IPS DF 19.7 (cell line): Measurements from ENCODE around the gene MAN2B2.

Source experiments
- DNase-seq: peaks from one replicate; pipeline ENCODE4 v3.0.0-alpha.2; 2013; ENCODE audit warnings: low read depth, low spot score

The MAN2B2 gene

GRCh38 chr4:6566391-6567190 is 8.4 kb upstream of the MAN2B2 start:
- no peak for DNase-seq

GRCh38 chr4:6567218-6567617 is 7.8 kb upstream of the MAN2B2 start:
- no peak for DNase-seq

GRCh38 chr4:6568148-6568547 is 6.8 kb upstream of the MAN2B2 start:
- DNase-seq = no peak

GRCh38 chr4:6568689-6569332 is 6.2 kb upstream of the MAN2B2 start:
- DNase-seq = no peak

- no peak for DNase-seq
Observed at GRCh38 chr4:6571608-6572007, 3.4 kb upstream of the MAN2B2 start.

GRCh38 chr4:6573551-6573950 is 1.4 kb upstream of the MAN2B2 start:
- DNase-seq = no peak

- DNase-seq = no peak
Observed at GRCh38 chr4:6573986-6574746, 823 bp upstream of the MAN2B2 start.

- no peak for DNase-seq
Observed at GRCh38 chr4:6575503-6576240, 683 bp downstream of the MAN2B2 start.

- no peak for DNase-seq
Observed at GRCh38 chr4:6576512-6576911, 1.5 kb downstream of the MAN2B2 start.

- DNase-seq = no peak
Observed at GRCh38 chr4:6576932-6577331, 1.9 kb downstream of the MAN2B2 start.

GRCh38 chr4:6577409-6577808 is 2.4 kb downstream of the MAN2B2 start:
- DNase-seq = no peak

GRCh38 chr4:6578221-6578620 is 3.2 kb downstream of the MAN2B2 start:
- DNase-seq = no peak

GRCh38 chr4:6580353-6580752 is 5.4 kb downstream of the MAN2B2 start:
- no peak for DNase-seq

GRCh38 chr4:6581566-6582121 is 6.7 kb downstream of the MAN2B2 start:
- no peak for DNase-seq

GRCh38 chr4:6582889-6583490 is 8.0 kb downstream of the MAN2B2 start:
- DNase-seq = no peak

- DNase-seq = no peak
Observed at GRCh38 chr4:6584865-6585264, 9.9 kb downstream of the MAN2B2 start.

GRCh38 chr4:6586715-6587325 is 11.8 kb downstream of the MAN2B2 start:
- no peak for DNase-seq

- no peak for DNase-seq
Observed at GRCh38 chr4:6589444-6589843, 14.5 kb downstream of the MAN2B2 start.

GRCh38 chr4:6591313-6591712 is 16.3 kb downstream of the MAN2B2 start:
- DNase-seq = no peak

- no peak for DNase-seq
Observed at GRCh38 chr4:6591781-6592180, 16.8 kb downstream of the MAN2B2 start.
